PFSK-1 (cell line): ENCODE measurements around the gene KHDC3L.

Source experiments
- FOXP2 ChIP-seq: optimal IDR thresholded peaks from 2 replicates; pipeline ENCODE3; 2011; ENCODE audit warnings: borderline replicate concordance, control low read depth, inconsistent platforms; ENCODE audit not compliant: insufficient read depth; ENCODE audit errors: extremely low read length, extremely low read depth
- POLR2AphosphoS5 ChIP-seq: IDR thresholded peaks from 2 replicates; pipeline ENCODE4 v1.6.1; 2012; ENCODE audit warnings: low read depth, mild to moderate bottlenecking, control low read depth, low read length, moderate library complexity
- SIN3A ChIP-seq: IDR thresholded peaks from 2 replicates; pipeline ENCODE4 v1.6.1; 2012; ENCODE audit warnings: mild to moderate bottlenecking, low read length, moderate library complexity, borderline replicate concordance; ENCODE audit not compliant: insufficient read depth
- TAF1 ChIP-seq: IDR thresholded peaks from 2 replicates; pipeline ENCODE4 v1.6.1; 2012; ENCODE audit warnings: low read length, control low read depth, borderline replicate concordance; ENCODE audit not compliant: insufficient read depth
- TF ChIP-seq, protein P1 (sequence below), 2 experiments: IDR thresholded peaks; 2 replicates each; pipeline versions ENCODE4 v1.6.1 to v1.8.0; 2011 to 2012; ENCODE audit warnings: low read depth in 2 of 2, low read length in 2 of 2, control low read depth in 1 of 2, inconsistent platforms in 1 of 2, mild to moderate bottlenecking in 1 of 2, moderate library complexity in 1 of 2; ENCODE audit not compliant: insufficient read depth in 1 of 2

Gene KHDC3L

DNA sequence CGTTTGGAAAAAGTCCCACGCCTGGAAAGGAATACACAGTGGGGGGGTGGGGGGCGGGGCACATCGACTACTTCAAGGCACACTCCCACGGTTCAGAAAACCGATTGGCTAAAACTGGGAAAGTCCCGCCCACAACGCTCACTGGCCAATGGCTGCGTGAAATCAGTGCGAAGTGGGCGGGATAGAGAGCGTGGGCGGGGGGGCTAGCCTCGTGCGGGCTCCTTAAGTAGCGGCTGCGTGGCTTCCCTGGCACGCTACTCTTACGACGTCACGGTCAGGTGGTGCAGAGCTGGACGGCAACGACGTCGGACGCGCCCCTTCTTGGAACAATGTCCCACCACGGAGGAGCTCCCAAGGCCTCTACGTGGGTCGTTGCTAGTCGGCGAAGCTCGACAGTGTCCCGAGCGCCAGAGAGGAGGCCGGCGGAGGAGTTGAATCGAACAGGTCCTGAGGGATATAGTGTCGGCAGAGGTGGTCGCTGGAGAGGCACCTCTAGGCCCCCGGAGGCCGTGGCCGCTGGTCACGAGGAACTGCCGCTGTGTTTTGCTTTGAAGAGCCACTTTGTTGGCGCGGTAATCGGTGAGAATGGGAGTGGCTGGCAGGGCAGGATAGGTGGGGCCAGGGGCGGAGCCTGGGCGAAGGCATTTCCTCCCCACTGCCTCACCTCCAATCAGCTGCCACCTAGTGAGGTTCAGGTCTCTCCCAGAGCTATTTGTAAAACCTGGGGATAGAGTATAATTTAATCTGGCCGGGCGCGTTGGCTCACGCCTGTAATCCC is 32.3 kb downstream of the KHDC3L start, which contains the start of gene DDX43:
Gene DDX43 (plus strand): TSS at position 252 of the 778 bp plus-strand sequence. CDS start 78 bp downstream, at position 330.
- no peak for TF ChIP-seq FOXP2
- TF ChIP-seq SIN3A, result no peak
- no peak for TF ChIP-seq POLR2AphosphoS5
- TF ChIP-seq, protein P1, sequence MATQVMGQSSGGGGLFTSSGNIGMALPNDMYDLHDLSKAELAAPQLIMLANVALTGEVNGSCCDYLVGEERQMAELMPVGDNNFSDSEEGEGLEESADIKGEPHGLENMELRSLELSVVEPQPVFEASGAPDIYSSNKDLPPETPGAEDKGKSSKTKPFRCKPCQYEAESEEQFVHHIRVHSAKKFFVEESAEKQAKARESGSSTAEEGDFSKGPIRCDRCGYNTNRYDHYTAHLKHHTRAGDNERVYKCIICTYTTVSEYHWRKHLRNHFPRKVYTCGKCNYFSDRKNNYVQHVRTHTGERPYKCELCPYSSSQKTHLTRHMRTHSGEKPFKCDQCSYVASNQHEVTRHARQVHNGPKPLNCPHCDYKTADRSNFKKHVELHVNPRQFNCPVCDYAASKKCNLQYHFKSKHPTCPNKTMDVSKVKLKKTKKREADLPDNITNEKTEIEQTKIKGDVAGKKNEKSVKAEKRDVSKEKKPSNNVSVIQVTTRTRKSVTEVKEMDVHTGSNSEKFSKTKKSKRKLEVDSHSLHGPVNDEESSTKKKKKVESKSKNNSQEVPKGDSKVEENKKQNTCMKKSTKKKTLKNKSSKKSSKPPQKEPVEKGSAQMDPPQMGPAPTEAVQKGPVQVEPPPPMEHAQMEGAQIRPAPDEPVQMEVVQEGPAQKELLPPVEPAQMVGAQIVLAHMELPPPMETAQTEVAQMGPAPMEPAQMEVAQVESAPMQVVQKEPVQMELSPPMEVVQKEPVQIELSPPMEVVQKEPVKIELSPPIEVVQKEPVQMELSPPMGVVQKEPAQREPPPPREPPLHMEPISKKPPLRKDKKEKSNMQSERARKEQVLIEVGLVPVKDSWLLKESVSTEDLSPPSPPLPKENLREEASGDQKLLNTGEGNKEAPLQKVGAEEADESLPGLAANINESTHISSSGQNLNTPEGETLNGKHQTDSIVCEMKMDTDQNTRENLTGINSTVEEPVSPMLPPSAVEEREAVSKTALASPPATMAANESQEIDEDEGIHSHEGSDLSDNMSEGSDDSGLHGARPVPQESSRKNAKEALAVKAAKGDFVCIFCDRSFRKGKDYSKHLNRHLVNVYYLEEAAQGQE (IDR thresholded peaks at IDR 0.05; ENCODE audit: insufficient read depth in 1 of 2, low read depth in 2 of 2, low read length in 2 of 2), result no peak
- no peak for TF ChIP-seq TAF1

GRCh38 chr6:73395875-73396274 is 33.4 kb downstream of the KHDC3L start:
- TF ChIP-seq POLR2AphosphoS5 (no peak), SIN3A (no peak), FOXP2 (no peak), TAF1 (no peak)
- TF ChIP-seq, protein P1 (IDR thresholded peaks at IDR 0.05; ENCODE audit: insufficient read depth in 1 of 2, low read depth in 2 of 2, low read length in 2 of 2), result no peak

DNA sequence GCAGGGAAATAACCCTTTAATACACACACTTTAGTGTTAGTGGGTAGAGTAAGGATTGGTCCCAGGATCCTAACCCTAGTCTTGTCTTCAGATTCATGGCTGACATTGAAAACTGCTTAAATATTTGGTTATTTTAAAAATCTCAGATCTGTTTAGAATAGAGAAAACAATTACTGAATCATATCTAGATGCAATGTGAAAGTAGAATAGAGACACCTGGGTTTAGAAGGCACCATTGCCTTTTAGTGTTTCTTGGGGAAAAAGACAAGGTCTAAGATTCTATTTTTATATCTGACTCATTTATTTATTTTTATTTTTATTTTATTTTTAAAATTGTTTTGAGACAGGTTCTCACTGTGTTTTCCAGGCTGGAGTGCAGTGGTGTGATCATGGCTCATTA is 38.2 kb downstream of the KHDC3L start:
- TF ChIP-seq TAF1 (no peak), SIN3A (no peak), FOXP2 (no peak)
- TF ChIP-seq, protein P1 (IDR thresholded peaks at IDR 0.05; ENCODE audit: insufficient read depth in 1 of 2, low read depth in 2 of 2, low read length in 2 of 2), result no peak

- TF ChIP-seq, protein P1 (IDR thresholded peaks at IDR 0.05; ENCODE audit: insufficient read depth in 1 of 2, low read depth in 2 of 2, low read length in 2 of 2), result no peak
- TF ChIP-seq TAF1 (no peak), SIN3A (no peak), FOXP2 (no peak), POLR2AphosphoS5 (no peak)
These were observed 46.9 kb downstream of the KHDC3L start for GRCh38 chr6:73409395-73409794.
